Breast epithelium (tissue), 4 donors: ENCODE results near the gene WNT6. TPM values are rescaled to one million over a fixed set of nuclear protein-coding genes. Genes with fewer than 3 reads are reported as not detected.
A peak's percentile ranks its signal among the peaks of the same experiment; 100 is the strongest.

Source experiments
- DNase-seq, 2 donors: peaks; one replicate each; pipeline ENCODE4 v3.0.0-alpha.2; 2019; ENCODE audit warnings: low spot score in 2 of 2
- H3K27ac ChIP-seq, 2 donors: fragments of 200-600 bp; sonication (generic) in 1 of 2; one replicate each; pipeline ENCODE4 v1.5.1; 2016 to 2019; ENCODE audit warnings: mild to moderate bottlenecking in 1 of 2
- H3K27me3 ChIP-seq, 2 donors: fragments of 200-600 bp; sonication (generic) in 1 of 2; one replicate each; pipeline versions ENCODE4 v1.5.1 to v1.6.0; 2017 to 2019; ENCODE audit warnings: control low read depth in 1 of 2, mild to moderate bottlenecking in 1 of 2
- H3K36me3 ChIP-seq: fragments of 200-600 bp; one replicate; pipeline ENCODE4 v1.5.1; 2019
- H3K4me1 ChIP-seq, 2 donors: fragments of 200-600 bp; sonication (generic); one replicate each; pipeline ENCODE4 v1.5.1; 2016 to 2019; ENCODE audit warnings: control low read depth in 1 of 2
- H3K4me3 ChIP-seq, 3 donors: fragments of 200-600 bp; sonication (generic); 1 replicate in 2 of 3; 2 replicates in 1 of 3; pipeline ENCODE4 v1.5.1; 2016 to 2019; ENCODE audit warnings: mild to moderate bottlenecking in 3 of 3, moderate library complexity in 2 of 3
- H3K9me3 ChIP-seq, 2 donors: fragments of 200-600 bp; sonication (generic) in 1 of 2; one replicate each; pipeline ENCODE4 v1.5.1; 2016 to 2019; ENCODE audit warnings: control low read depth in 1 of 2
- POLR2A ChIP-seq: fragments of 450-650 bp; IDR thresholded peaks from one replicate; pipeline ENCODE4 v1.6.1; 2016; ENCODE audit warnings: antibody characterized with exemption, mild to moderate bottlenecking, moderate library complexity
- POLR2AphosphoS5 ChIP-seq, 3 donors: sonication (generic); formaldehyde crosslinking; IDR thresholded peaks; one replicate each; pipeline ENCODE4 v1.6.1; 2017; ENCODE audit warnings: antibody characterized with exemption in 3 of 3
- intact Hi-C: fragments of 100-400 bp; cut with DNase I; formaldehyde crosslinking; loops from one replicate; pipeline ENCODE4 v1.15.1; 2023; ENCODE audit warnings: low total_unique reads
- total RNA-seq, 3 donors: library from RNA; depleted of rRNA; stranded (reverse); fragments of >200 nt; gene quantifications; one replicate each; pipeline ENCODE4 v1.1.0, GENCODE V29; 2016
- TF ChIP-seq, protein P1 (sequence below), 3 donors: fragments of 450-650 bp; IDR thresholded peaks; one replicate each; pipeline ENCODE4 v1.5.1; 2016 to 2017; ENCODE audit warnings: antibody characterized with exemption in 3 of 3, mild to moderate bottlenecking in 3 of 3, moderate library complexity in 3 of 3

The WNT6 gene
- total RNA-seq, 3 donors from 2014 or later: 0.48 to 3.3 (median 1.3) TPM

DNA sequence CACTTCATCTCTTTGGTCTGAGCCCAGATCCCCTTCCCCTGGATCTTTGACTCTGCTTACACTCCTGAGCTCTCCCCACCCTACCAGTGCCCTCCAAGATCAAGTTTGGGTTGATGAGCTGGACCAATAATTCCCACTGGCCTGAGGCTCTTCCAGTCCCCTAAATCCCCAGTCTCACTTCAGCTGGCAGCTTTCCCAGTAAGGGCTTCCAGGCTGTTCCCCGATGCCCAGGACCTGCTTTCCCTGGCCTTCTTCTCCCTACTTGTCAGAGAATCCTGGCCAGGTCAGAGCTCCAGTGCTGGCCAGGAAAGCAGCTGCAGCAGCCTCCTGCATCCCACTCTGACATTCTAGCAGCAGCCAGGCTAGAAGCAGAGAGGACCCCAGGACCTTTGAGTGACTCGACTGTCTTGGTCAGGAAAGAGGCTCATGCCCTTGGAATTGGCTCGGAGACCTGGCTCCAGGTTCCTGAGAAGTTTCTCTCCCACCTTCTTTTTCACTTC is 3.5 kb downstream of the WNT6 start:
- Histone ChIP-seq H3K4me1 (no peaks in the 10 kb centered on the region), H3K27me3 (peaks cover 3 to 8% of the 10 kb centered on the region in 2 donors), H3K9me3 (no peaks in the 10 kb centered on the region), H3K27ac (no peak overlapping the region), H3K4me3 (no peak overlapping the region), H3K36me3 (no peaks in the 10 kb centered on the region)
- TF ChIP-seq, protein P1, sequence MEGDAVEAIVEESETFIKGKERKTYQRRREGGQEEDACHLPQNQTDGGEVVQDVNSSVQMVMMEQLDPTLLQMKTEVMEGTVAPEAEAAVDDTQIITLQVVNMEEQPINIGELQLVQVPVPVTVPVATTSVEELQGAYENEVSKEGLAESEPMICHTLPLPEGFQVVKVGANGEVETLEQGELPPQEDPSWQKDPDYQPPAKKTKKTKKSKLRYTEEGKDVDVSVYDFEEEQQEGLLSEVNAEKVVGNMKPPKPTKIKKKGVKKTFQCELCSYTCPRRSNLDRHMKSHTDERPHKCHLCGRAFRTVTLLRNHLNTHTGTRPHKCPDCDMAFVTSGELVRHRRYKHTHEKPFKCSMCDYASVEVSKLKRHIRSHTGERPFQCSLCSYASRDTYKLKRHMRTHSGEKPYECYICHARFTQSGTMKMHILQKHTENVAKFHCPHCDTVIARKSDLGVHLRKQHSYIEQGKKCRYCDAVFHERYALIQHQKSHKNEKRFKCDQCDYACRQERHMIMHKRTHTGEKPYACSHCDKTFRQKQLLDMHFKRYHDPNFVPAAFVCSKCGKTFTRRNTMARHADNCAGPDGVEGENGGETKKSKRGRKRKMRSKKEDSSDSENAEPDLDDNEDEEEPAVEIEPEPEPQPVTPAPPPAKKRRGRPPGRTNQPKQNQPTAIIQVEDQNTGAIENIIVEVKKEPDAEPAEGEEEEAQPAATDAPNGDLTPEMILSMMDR (IDR thresholded peaks at IDR 0.05): no peak
- TF ChIP-seq POLR2A (no peak), POLR2AphosphoS5 (IDR thresholded peaks at IDR 0.05) (no peak)
- no peak for DNase-seq
- intact Hi-C loops: no loop called here

DNA sequence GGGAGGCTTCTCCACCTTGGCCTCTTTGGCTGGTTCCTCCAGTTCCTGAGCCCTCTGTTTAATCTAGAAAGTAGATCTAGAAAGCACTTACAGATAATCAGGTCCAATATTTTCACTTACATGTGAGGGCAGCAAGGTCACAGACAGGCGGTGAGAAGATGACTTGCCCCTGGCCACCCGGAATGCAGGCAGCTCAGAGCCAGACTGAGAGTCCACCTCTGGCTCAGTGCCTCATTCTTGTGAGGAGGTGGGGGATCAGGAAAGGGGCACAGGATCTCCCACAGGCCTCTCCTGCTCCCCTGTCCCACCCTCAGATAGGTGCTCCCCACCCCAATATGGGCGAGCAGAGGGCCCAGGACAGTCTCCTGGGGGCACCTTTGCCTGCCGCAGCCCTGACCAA is 5.8 kb downstream of the WNT6 start:
- Histone ChIP-seq H3K4me3 (no peak overlapping the region), H3K36me3 (no peaks in the 10 kb centered on the region), H3K9me3 (no peaks in the 10 kb centered on the region), H3K4me1 (no peaks in the 10 kb centered on the region), H3K27me3 (no peaks in the 10 kb centered on the region), H3K27ac (peak overlapping the region in 1 of 2 donors; percentile 55)
- intact Hi-C loops: no loop called here
- DNase-seq: no peak
- TF ChIP-seq, protein P1 (IDR thresholded peaks at IDR 0.05): no peak
- TF ChIP-seq POLR2AphosphoS5 (IDR thresholded peaks at IDR 0.05) (no peak), POLR2A (no peak)

DNA sequence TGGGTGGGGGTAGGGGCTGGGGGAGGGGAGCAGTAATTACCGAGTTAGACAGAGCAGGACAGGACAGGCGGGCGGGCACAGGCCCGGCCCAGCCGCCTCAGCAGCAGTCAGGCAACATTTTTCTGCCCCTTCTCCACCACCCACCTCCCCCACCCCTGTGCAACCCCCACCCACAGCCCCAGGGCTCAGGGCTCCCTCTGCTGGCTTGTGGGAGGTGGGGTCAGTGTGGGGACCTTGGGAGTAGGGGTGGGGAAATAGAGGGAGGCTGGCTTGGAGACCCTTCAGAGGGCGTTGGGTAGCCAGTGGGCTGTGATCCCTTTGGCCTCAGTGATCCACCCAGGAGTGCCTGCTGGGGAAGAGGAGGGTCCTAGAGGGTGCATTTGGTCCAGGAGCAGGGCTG is 6.4 kb downstream of the WNT6 start:
- TF ChIP-seq, protein P1 (IDR thresholded peaks at IDR 0.05): no peak
- TF ChIP-seq POLR2AphosphoS5 (IDR thresholded peaks at IDR 0.05) (no peak), POLR2A (no peak)
- intact Hi-C loops: no loop called here
- no peak for DNase-seq
- Histone ChIP-seq H3K36me3 (no peaks in the 10 kb centered on the region), H3K27me3 (peaks cover 0 to 4% of the 10 kb centered on the region in 2 donors), H3K4me3 (no peak overlapping the region), H3K27ac (peak overlapping the region in 1 of 2 donors; percentile 55), H3K4me1 (no peaks in the 10 kb centered on the region), H3K9me3 (no peaks in the 10 kb centered on the region)

GRCh38 chr2:218867900-218868299 is 8.3 kb downstream of the WNT6 start:
- Histone ChIP-seq H3K27me3 (peaks cover 0 to 19% of the 10 kb centered on the region in 2 donors), H3K9me3 (no peaks in the 10 kb centered on the region), H3K27ac (peak overlapping the region in 1 of 2 donors; percentile 19), H3K4me3 (no peak overlapping the region), H3K36me3 (no peaks in the 10 kb centered on the region), H3K4me1 (no peaks in the 10 kb centered on the region)
- intact Hi-C loops: no loop called here
- no peak for DNase-seq
- TF ChIP-seq POLR2AphosphoS5 (IDR thresholded peaks at IDR 0.05) (no peak), POLR2A (no peak)
- TF ChIP-seq, protein P1 (IDR thresholded peaks at IDR 0.05): no peak

DNA sequence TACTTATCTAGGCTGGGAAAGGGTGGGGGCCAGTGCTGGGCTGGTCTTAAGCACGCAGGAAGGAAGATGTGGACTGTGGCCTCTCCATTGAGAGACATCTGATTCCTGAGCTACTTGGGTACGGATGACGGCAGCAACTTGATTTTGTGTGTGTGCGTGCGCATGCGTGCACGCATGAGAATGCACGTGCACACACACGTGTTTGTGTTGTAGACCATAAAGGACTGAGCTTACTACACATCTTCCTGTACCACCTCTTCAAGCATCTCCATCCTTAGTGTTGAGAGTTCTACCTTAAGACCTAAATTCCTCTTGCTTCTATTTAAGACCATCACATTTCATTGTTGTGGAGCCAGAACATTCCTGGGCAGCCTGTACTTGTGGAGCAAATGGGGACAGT is 9.5 kb downstream of the WNT6 start:
- H3K27me3 ChIP-seq: peaks cover 0 to 26% of the 10 kb centered on the region in 2 donors
- H3K36me3 ChIP-seq: no peaks in the 10 kb centered on the region
- TF ChIP-seq, protein P1 (IDR thresholded peaks at IDR 0.05): no peak
- TF ChIP-seq POLR2AphosphoS5 (IDR thresholded peaks at IDR 0.05): no peak
- no peaks in the 10 kb centered on the region for H3K9me3 ChIP-seq
- no peak for DNase-seq
- intact Hi-C loops: no loop called here
- no peaks in the 10 kb centered on the region for H3K4me1 ChIP-seq
- H3K4me3 ChIP-seq: no peak overlapping the region
- no peak overlapping the region for H3K27ac ChIP-seq
